Neural cell (in vitro differentiated cells): ENCODE measurements around the gene LYPD4. TPM values are rescaled to one million over a fixed set of nuclear protein-coding genes. Genes with fewer than 3 reads are reported as not detected.

ENCODE experiments used
- H2AFZ ChIP-seq: fragments of 200-600, 300-800 bp; sonication (generic), shearing (Covaris generic); 2 replicates; pipeline ENCODE4 v1.6.0; 2014; ENCODE audit warnings: low read depth, mild to moderate bottlenecking, antibody characterized with exemption, low read length, moderate library complexity
- H3F3A ChIP-seq: fragments of 200-600 bp; shearing (Covaris generic); 2 replicates; pipeline ENCODE4 v1.6.1; 2016; ENCODE audit warnings: mild to moderate bottlenecking, moderate library complexity, mixed read lengths, antibody characterized with exemption, low read length; ENCODE audit not compliant: insufficient read depth, poor library complexity, severe bottlenecking
- H3K27ac ChIP-seq: fragments of 200-600, 300-800 bp; sonication (generic), shearing (Covaris generic); 2 replicates; pipeline ENCODE4 v1.5.1; 2014; ENCODE audit warnings: mild to moderate bottlenecking, low read length, moderate library complexity
- H3K27me3 ChIP-seq: fragments of 300-800, 200-600 bp; sonication (generic), shearing (Covaris generic); 2 replicates; pipeline ENCODE4 v1.6.0; 2014; ENCODE audit warnings: mild to moderate bottlenecking, low read depth, low read length, moderate library complexity; ENCODE audit not compliant: insufficient read depth
- H3K36me3 ChIP-seq: fragments of 300-800, 200-600 bp; sonication (generic), shearing (Covaris generic); 2 replicates; pipeline ENCODE4 v1.5.1; 2014; ENCODE audit warnings: mild to moderate bottlenecking, antibody characterized with exemption, low read length, moderate library complexity; ENCODE audit not compliant: insufficient read depth
- H3K4me2 ChIP-seq: fragments of 300-800, 200-600 bp; sonication (generic), shearing (Covaris generic); 2 replicates; pipeline ENCODE4 v1.6.0; 2014; ENCODE audit warnings: mild to moderate bottlenecking, low read length
- H3K4me3 ChIP-seq: fragments of 300-800, 200-600 bp; sonication (generic), shearing (Covaris generic); 2 replicates; pipeline ENCODE4 v1.5.1; 2014; ENCODE audit warnings: mild to moderate bottlenecking, low read length, moderate library complexity
- H3K79me2 ChIP-seq: fragments of 200-600 bp; shearing (Covaris generic); replicated peaks from 2 replicates; pipeline ENCODE4 v1.6.0; 2014; ENCODE audit warnings: mild to moderate bottlenecking, low read length, moderate library complexity; ENCODE audit not compliant: insufficient read depth
- H3K9ac ChIP-seq: fragments of 300-800, 200-600 bp; sonication (generic), shearing (Covaris generic); 2 replicates; pipeline ENCODE4 v1.6.1; 2016; ENCODE audit warnings: mild to moderate bottlenecking, low read length, mixed read lengths
- H3K9me2 ChIP-seq: fragments of 200-600 bp; shearing (Covaris generic); 2 replicates; pipeline ENCODE4 v1.6.1; 2016; ENCODE audit warnings: mild to moderate bottlenecking, low read length, mixed read lengths; ENCODE audit not compliant: insufficient read depth
- H3K9me3 ChIP-seq: fragments of 200-600, 300-800 bp; sonication (generic), shearing (Covaris generic); 2 replicates; pipeline ENCODE4 v1.6.1; 2016; ENCODE audit warnings: mild to moderate bottlenecking, mixed run types, low read length, moderate library complexity, mixed read lengths
- H4K20me1 ChIP-seq: fragments of 200-600 bp; shearing (Covaris generic); 2 replicates; pipeline ENCODE4 v1.6.1; 2016; ENCODE audit warnings: mild to moderate bottlenecking, mixed run types; ENCODE audit not compliant: insufficient read depth
- EP300 ChIP-seq: fragments of 450-650 bp; conservative IDR thresholded peaks from 2 replicates; pipeline ENCODE4 v1.6.1; 2014; ENCODE audit warnings: antibody characterized with exemption, mild to moderate bottlenecking, moderate library complexity; ENCODE audit not compliant: poor library complexity, severe bottlenecking
- EZH2 ChIP-seq: fragments of 200-600, 300-800 bp; shearing (Covaris generic), sonication (generic); IDR thresholded peaks from 2 replicates; pipeline ENCODE4 v1.6.1; 2014; ENCODE audit warnings: antibody characterized with exemption, low read length, borderline replicate concordance, mild to moderate bottlenecking; ENCODE audit not compliant: insufficient read depth, poor library complexity, severe bottlenecking
- MXI1 ChIP-seq: fragments of 450-650 bp; conservative IDR thresholded peaks from 2 replicates; pipeline ENCODE4 v1.6.1; 2014; ENCODE audit warnings: antibody characterized with exemption, mild to moderate bottlenecking; ENCODE audit not compliant: poor library complexity, severe bottlenecking
- POLR2AphosphoS5 ChIP-seq: IDR thresholded peaks from 2 replicates; pipeline ENCODE4 v1.6.1; 2012
- RAD21 ChIP-seq: fragments of 450-650 bp; conservative IDR thresholded peaks from 2 replicates; pipeline ENCODE4 v1.6.1; 2014; ENCODE audit warnings: antibody characterized with exemption, mild to moderate bottlenecking, moderate library complexity
- SMC3 ChIP-seq: fragments of 450-650 bp; conservative IDR thresholded peaks from 2 replicates; pipeline ENCODE4 v1.6.1; 2014; ENCODE audit warnings: antibody characterized with exemption, mild to moderate bottlenecking, moderate library complexity; ENCODE audit not compliant: poor library complexity
- TAF1 ChIP-seq: IDR thresholded peaks from 2 replicates; pipeline ENCODE4 v1.6.1; 2012; ENCODE audit warnings: low read depth
- polyA minus RNA-seq: library from RNA; depleted of rRNA, polyadenylated mRNA; stranded (reverse); fragments of >200 nt; gene quantifications from 2 replicates; pipeline ENCODE4 v1.2.3, GENCODE V29; 2014
- polyA plus RNA-seq: library from polyadenylated mRNA; depleted of rRNA; stranded (reverse); fragments of >200 nt; gene quantifications from 2 replicates; pipeline ENCODE4 v1.2.3, GENCODE V29; 2014
- TF ChIP-seq, protein P1 (sequence below): IDR thresholded peaks from 2 replicates; pipeline ENCODE4 v1.6.1; 2012; ENCODE audit warnings: borderline replicate concordance
- TF ChIP-seq, protein P2 (sequence below): fragments of 450-650 bp; IDR thresholded peaks from 2 replicates; pipeline ENCODE4 v1.5.1; 2014; ENCODE audit warnings: antibody characterized with exemption, mild to moderate bottlenecking, moderate library complexity; ENCODE audit not compliant: poor library complexity, severe bottlenecking

LYPD4 gene, protein sequence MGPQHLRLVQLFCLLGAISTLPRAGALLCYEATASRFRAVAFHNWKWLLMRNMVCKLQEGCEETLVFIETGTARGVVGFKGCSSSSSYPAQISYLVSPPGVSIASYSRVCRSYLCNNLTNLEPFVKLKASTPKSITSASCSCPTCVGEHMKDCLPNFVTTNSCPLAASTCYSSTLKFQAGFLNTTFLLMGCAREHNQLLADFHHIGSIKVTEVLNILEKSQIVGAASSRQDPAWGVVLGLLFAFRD
- polyA plus RNA-seq (not detected in 2 replicates), polyA minus RNA-seq (not detected in 2 replicates)

DNA sequence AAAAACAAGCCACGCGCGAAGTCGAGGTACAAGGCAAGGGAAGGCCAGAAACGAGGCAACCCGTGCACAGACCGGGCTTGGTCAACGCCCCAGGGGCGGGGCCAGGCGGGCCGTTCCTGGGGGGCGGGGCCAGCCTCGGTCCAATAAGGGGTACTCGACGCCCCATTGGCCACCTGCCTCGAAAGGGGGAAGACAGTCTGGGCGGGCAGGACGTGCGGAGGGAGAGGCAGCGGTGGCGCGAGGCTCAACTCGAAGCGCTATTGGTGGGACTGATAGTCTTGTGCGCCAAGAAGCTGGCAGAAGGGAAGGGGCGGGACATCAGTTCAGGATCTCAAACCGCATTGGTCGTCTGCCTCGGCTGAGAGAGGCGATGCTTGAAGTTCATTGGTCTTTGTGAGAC, at the start of gene LYPD4:
LYPD4 (minus strand) TSS at position 83 of the 400 bp plus-strand sequence. CDS start 5,398 bp downstream, outside the sequence.
- H3K36me3 ChIP-seq, result no peaks in the 10 kb centered on the region
- TF ChIP-seq EZH2, result no peak
- TF ChIP-seq MXI1, result no peak
- no peak for TF ChIP-seq SMC3
- no peak for TF ChIP-seq TAF1
- TF ChIP-seq, protein P1, sequence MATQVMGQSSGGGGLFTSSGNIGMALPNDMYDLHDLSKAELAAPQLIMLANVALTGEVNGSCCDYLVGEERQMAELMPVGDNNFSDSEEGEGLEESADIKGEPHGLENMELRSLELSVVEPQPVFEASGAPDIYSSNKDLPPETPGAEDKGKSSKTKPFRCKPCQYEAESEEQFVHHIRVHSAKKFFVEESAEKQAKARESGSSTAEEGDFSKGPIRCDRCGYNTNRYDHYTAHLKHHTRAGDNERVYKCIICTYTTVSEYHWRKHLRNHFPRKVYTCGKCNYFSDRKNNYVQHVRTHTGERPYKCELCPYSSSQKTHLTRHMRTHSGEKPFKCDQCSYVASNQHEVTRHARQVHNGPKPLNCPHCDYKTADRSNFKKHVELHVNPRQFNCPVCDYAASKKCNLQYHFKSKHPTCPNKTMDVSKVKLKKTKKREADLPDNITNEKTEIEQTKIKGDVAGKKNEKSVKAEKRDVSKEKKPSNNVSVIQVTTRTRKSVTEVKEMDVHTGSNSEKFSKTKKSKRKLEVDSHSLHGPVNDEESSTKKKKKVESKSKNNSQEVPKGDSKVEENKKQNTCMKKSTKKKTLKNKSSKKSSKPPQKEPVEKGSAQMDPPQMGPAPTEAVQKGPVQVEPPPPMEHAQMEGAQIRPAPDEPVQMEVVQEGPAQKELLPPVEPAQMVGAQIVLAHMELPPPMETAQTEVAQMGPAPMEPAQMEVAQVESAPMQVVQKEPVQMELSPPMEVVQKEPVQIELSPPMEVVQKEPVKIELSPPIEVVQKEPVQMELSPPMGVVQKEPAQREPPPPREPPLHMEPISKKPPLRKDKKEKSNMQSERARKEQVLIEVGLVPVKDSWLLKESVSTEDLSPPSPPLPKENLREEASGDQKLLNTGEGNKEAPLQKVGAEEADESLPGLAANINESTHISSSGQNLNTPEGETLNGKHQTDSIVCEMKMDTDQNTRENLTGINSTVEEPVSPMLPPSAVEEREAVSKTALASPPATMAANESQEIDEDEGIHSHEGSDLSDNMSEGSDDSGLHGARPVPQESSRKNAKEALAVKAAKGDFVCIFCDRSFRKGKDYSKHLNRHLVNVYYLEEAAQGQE, result no peak
- TF ChIP-seq EP300, result no peak
- TF ChIP-seq, protein P2, sequence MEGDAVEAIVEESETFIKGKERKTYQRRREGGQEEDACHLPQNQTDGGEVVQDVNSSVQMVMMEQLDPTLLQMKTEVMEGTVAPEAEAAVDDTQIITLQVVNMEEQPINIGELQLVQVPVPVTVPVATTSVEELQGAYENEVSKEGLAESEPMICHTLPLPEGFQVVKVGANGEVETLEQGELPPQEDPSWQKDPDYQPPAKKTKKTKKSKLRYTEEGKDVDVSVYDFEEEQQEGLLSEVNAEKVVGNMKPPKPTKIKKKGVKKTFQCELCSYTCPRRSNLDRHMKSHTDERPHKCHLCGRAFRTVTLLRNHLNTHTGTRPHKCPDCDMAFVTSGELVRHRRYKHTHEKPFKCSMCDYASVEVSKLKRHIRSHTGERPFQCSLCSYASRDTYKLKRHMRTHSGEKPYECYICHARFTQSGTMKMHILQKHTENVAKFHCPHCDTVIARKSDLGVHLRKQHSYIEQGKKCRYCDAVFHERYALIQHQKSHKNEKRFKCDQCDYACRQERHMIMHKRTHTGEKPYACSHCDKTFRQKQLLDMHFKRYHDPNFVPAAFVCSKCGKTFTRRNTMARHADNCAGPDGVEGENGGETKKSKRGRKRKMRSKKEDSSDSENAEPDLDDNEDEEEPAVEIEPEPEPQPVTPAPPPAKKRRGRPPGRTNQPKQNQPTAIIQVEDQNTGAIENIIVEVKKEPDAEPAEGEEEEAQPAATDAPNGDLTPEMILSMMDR, result no peak
- TF ChIP-seq POLR2AphosphoS5, result no peak
- no peak for TF ChIP-seq RAD21
- no peaks in the 10 kb centered on the region for H3K27me3 ChIP-seq
- H2AFZ ChIP-seq, result no peak within 1 kb of the TSS
- no peak within 1 kb of the TSS for H3K4me3 ChIP-seq
- no peaks in the 10 kb centered on the region for H3K79me2 ChIP-seq
- H3K27ac ChIP-seq, result no peak within 1 kb of the TSS
- no peak within 1 kb of the TSS for H3K4me2 ChIP-seq
- no peak within 1 kb of the TSS for H3K9ac ChIP-seq
- H3K9me2 ChIP-seq, result no peaks in the 10 kb centered on the region
- H3F3A ChIP-seq, result no peaks in the 10 kb centered on the region
- no peaks in the 10 kb centered on the region for H3K9me3 ChIP-seq
- no peaks in the 10 kb centered on the region for H4K20me1 ChIP-seq

DNA sequence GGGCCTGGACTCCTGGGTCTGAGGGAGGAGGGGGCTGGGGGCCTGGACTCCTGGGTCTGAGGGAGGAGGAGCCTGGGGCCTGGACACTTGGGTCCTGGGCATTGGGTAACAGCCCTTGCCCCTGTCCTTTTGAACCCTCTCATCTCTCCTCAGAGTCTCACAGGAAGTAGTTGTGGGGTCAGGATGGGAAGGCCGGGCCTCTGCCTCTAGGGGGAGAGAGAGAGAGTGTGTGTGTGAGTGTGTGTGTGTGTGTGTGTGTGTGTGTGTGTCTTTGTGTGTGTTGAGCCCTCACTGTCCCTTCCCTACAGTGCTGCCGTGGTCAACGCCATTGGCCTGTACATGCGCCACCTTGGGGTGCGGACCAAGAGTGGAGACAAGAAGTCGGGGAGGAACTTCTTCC, 49.4 kb upstream of the LYPD4 start:
- no peak overlapping the region for H3K27ac ChIP-seq
- TF ChIP-seq SMC3, result no peak
- TF ChIP-seq, protein P2, result no peak
- TF ChIP-seq, protein P1, result no peak
- TF ChIP-seq TAF1, result no peak
- no peak for TF ChIP-seq EZH2
- no peak for TF ChIP-seq MXI1
- no peak for TF ChIP-seq RAD21
- no peak for TF ChIP-seq EP300
- TF ChIP-seq POLR2AphosphoS5, result no peak
- no peak overlapping the region for H3K4me3 ChIP-seq
- no peak overlapping the region for H3K9ac ChIP-seq
- no peak overlapping the region for H3K4me2 ChIP-seq
- no peaks in the 10 kb centered on the region for H3K79me2 ChIP-seq
- H4K20me1 ChIP-seq, result no peaks in the 10 kb centered on the region
- no peaks in the 10 kb centered on the region for H3F3A ChIP-seq
- no peak overlapping the region for H2AFZ ChIP-seq
- no peaks in the 10 kb centered on the region for H3K9me2 ChIP-seq
- no peaks in the 10 kb centered on the region for H3K9me3 ChIP-seq
- no peaks in the 10 kb centered on the region for H3K36me3 ChIP-seq
- H3K27me3 ChIP-seq, result no peaks in the 10 kb centered on the region
